GM21619 (cell line): ENCODE results near the gene OVCA2.
A peak's percentile ranks its signal among the peaks of the same experiment; 100 is the strongest.

Experiments
- ATAC-seq: cut with Tn5 transposase; IDR thresholded peaks from one replicate; pipeline ENCODE4 v1.9.1; 2021; ENCODE audit not compliant: unreplicated experiment

OVCA2 gene

DNA sequence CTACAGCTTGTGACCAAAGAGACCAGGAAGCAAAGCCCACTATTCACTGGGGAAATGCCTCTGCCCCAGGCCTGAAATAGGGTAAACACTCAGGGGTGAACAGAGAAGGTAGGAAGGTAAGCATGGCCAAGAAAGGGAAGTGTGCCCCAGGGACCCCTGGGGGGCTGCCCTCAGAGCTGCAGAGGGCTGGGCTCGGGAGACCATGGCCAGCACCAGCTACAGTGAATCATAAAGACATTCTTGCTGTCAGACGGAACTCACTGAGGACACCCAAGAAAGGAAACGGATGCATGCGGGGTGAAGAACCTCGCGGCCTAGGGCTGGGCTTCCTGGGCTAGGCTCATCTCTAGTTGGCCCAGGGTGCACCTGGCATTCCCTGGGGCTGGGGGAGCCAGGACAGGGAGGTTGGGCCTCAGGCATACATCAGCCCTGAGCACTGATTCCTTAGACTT lies 22.7 kb downstream of the OVCA2 start:
- ATAC-seq = no peak

GRCh38 chr17:2064980-2065785 lies 23.4 kb downstream of the OVCA2 start:
- no peak for ATAC-seq

DNA sequence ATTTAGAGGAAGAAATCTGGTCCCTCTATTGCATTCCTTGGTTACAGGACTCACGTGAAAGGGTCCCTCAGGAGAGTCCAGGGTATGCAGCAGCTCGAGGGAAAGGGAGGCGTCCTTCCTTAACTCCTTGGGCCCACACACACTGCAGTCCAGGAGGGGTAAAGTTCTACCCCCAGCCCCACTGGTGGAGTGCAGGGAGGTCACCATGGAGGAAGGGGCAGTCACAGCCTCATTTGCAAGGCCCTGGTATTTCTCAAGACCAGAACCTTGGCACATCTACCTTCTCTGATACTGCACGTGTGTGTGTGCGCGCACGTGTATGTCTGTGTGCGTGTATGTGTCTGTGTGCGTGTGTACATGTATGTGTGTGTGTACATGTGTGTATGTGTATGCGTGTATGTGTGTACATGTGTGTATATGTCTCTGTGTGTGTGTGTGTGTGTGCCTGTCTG lies 24.2 kb downstream of the OVCA2 start:
- no peak for ATAC-seq

DNA sequence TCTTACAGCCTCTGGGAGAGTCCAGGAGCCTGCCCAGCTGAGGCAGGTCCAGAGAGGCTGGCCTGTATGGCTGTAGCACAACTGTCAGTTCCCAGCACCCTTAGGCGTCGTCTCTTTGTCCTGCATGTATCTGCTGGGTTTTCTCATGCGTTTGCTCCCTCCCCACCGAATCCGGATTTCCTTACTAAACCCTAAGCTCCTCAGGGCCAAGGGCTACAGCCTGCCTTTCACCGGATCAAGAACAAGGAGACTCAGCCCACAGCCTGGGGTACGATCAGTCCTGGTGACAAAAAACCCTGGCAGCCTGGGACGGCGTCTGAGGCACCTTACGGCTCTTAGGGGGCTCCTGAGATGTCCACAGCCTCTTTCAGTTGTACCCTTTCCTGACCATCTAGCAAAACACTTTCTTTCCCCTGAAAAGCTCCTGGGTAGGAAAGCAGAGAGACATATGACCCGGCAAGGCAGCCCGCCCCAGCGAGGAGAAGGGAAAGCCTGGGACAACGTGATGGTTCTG lies 25.3 kb downstream of the OVCA2 start:
- ATAC-seq = no peak

- no peak for ATAC-seq
These were observed 25.8 kb downstream of the OVCA2 start for GRCh38 chr17:2067608-2068024.

GRCh38 chr17:2068031-2068518 lies 26.3 kb downstream of the OVCA2 start:
- no peak for ATAC-seq

DNA sequence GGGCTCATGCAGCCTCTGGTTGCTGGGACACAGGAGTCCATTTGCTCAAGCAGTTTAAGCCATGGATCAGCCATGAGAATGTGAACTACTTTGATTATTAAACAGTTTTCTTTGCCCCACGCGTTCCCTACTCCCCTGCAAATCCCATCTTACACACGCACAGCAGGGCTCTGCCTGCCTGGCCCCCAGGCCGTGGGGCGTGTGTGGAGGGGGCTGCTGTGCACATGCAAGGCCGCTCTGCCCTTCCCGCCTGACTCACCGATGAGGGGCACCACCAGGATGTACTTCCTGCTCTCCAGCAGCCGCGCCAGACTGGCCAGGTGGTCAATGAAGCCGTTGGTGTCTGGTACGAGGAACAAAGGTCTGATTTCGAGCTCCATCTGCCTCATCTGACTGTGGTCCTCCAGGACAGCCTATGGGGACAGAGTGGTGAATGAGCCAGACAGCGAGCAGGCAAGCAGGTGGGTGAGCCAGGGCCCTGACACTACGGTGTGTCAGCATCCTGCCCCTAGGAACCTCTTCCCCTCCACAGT lies 26.8 kb downstream of the OVCA2 start:
- no peak for ATAC-seq

DNA sequence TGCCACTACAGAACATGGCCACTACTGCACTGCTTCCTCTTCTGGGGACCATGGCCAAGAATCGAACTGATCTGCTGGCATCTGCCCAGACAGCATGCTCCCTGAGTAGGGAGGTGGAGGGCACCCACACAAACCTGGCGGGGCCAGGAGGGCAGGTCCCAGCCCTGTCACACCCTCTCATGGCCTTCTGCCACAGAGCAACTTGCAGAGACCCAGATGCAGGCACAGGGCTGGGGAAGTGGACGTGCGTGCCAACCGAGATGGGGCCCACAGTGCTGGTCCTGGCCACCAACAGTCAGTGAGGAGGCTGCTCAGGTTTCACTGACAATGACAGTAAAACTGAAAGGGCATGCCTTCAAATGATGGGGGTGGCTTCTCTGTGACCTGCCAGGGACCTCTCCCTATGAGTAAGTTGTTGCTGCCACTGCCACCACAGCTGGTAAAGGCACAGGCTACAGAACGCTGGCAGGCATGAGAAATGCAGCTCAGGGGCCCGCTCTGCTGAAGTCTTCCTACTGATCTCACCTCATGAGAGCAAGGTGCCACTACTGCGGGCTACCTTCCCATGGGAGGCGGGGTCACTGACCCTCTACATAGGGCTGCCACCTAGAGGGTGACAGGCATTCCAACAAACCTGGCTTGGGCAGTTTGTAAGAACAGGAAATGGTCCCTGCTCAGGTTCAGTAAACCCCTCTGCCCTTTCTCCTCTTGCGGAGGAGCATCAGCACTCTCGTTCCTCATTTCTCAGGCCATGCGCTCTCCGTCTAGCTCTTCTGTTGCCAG lies 28.6 kb downstream of the OVCA2 start:
- ATAC-seq = peak; percentile 76

DNA sequence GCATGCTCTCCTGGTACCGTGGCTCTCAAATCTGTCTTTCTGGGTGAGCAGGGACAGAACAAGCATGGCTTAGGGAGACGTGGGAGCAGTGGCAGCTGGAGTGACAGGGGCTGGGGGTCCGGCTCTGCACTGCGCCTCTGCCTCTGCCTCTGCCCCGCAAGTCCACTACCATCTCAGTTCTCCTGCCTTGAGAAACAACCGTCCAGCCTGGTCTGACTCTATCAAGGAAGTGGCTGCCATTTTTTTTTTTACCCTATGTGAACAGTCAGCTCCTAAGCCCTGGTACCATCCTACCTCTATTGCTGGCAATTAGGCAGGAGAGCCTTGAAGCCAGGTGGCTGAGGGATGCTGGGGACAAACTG lies 29.2 kb downstream of the OVCA2 start:
- ATAC-seq = no peak

DNA sequence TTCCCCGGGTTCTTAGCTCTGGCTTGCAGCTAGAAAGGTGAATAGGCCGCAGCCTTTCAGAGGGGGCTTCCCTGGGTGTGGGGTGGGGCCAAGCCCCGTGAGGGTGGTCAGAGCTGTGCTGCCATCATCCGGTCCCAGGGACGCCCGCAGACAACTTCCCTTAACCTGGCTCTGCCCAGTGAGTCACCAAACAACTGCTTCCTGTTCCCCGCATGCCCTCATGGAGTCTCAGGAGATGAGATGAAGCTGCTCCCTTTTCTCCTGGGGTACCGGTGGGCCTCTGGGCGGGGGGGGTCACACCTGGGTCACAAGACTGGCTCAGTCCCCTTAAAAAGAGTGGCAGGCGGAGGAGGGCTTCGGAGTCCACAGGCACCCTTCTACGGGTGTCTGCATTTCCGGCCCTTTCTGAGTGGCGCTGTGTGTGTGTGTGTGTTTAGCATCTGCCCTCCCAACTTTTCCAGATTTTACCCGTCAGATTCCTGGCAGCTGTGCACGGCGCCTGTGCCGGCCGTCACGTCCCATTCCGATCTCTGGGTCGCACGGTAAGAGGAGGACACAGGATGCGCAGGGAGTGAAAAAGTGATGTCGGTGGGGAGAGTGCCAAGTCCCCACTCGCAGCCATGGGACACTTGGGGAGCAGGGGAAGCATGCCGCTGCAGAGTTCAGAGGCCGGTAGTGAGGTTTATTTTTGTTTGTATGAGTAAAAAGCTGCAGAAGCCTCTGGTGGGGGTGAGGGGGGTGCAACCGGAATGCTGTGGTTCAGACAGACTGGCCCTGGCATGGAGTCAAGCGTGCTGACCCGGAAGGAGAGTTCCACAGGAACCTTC lies 29.8 kb downstream of the OVCA2 start:
- ATAC-seq = no peak

DNA sequence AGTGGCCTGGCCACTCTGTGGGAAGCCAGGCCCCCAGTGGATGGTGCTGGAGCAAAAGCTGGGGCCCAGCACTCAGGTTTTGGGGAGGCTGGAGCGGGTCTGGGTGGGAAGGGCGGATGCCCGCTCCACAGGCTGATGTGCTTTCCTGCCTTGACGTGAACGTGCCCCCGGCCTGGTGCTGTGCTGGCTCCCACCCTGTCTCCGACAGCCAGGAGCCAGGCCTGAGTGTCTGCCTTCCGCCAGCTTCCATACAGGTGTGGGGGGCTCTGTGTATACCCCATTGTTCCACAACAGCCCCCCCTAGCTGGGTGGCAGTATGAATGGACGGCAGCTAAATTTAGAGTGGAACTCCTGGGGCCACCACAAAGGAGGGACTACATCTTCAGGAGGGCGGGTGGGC lies 33.1 kb downstream of the OVCA2 start:
- ATAC-seq = no peak

GRCh38 chr17:2075336-2076086 lies 33.7 kb downstream of the OVCA2 start:
- ATAC-seq = no peak

GRCh38 chr17:2076087-2076984 lies 34.5 kb downstream of the OVCA2 start:
- ATAC-seq = no peak

GRCh38 chr17:2077040-2077439 lies 35.2 kb downstream of the OVCA2 start:
- no peak for ATAC-seq

- no peak for ATAC-seq
These were observed 39.7 kb downstream of the OVCA2 start for GRCh38 chr17:2081564-2081963.

- no peak for ATAC-seq
These were observed 40.4 kb downstream of the OVCA2 start for GRCh38 chr17:2082003-2082781.

DNA sequence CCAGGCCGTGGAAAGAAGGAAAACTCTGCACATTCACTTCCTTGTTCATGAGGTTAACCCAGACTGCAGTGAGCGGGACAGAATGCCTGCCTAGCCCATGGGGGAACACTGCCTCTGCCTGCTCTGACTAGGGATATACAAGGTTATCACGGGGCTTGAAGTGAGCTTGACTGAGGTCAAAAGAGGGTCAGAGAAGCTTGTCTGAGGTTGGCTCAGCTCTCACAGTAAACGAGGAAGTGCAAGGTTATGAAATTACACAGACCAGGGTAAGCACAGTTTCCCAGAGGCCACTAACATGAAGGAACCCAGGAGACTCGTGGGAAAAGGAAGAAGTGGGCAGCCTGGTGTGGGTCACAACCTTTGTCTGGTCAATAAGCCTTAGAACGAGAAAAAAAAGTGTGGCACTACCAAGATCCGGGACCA lies 41.8 kb downstream of the OVCA2 start:
- peak; percentile 46 for ATAC-seq
